GM10248 (cell line): Measurements from ENCODE around the gene THRAP3.
"Not testable (repeated sequence)": the region's sequence is repeated elsewhere in the genome, so short reads cannot be mapped to it uniquely, and the experiment has no call there.

Experiments
- CTCF ChIA-PET: fragments of 300-600 bp; sonication (Branson Sonifier 250); formaldehyde crosslinking; extraction: SDS; loops from one replicate; lab custom pipeline; 2021; ENCODE audit warnings: antibody characterized with exemption; lab: Yijun Ruan, JAX
- POLR2A ChIA-PET: fragments of 350-650 bp; sonication (Branson Sonifier 250); formaldehyde crosslinking; extraction: SDS; loops from one replicate; lab custom pipeline; 2020; ENCODE audit warnings: antibody characterized with exemption; lab: Yijun Ruan, JAX
- DNase-seq: peaks from one replicate; pipeline ENCODE4 v3.0.0; 2012; ENCODE audit errors: extremely low spot score
- TF ChIP-seq, protein P1 (sequence below): IDR thresholded peaks from 2 replicates; pipeline ENCODE4 v1.5.1; 2012; ENCODE audit warnings: mild to moderate bottlenecking, low read depth; ENCODE audit errors: extremely low read depth, missing control alignments, control extremely low read depth

The THRAP3 gene

DNA sequence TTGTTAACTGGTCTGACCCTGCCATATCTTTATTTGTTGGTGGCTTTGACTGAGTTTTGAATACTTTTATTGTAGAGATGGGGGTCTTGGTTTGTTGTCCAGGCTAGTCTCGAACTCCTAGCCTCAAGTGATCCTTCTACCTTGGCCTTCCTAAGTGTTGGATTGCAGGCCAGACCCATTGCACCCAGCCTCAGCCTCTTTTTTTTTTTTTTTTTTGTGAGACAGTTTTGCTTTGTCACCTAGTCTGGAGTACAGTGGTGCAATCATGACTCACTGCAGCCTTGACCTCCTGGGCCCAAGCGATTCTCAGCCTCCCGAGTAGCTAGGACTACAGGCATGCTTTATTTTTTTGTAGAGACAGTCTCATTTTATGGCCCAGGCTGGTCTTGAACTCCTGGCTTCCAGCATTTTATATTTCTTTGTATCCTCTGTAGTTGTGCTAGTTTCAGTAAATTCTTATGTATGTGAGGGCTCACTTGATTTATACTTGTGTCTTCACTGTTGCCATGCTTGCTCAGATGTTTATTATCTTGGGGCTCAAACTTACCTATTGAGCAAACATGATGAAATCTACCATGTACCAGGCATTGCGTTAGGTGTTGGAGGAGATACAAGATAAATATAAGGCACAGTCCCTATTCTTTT is 24.1 kb downstream of the THRAP3 start:
- TF ChIP-seq, protein P1, sequence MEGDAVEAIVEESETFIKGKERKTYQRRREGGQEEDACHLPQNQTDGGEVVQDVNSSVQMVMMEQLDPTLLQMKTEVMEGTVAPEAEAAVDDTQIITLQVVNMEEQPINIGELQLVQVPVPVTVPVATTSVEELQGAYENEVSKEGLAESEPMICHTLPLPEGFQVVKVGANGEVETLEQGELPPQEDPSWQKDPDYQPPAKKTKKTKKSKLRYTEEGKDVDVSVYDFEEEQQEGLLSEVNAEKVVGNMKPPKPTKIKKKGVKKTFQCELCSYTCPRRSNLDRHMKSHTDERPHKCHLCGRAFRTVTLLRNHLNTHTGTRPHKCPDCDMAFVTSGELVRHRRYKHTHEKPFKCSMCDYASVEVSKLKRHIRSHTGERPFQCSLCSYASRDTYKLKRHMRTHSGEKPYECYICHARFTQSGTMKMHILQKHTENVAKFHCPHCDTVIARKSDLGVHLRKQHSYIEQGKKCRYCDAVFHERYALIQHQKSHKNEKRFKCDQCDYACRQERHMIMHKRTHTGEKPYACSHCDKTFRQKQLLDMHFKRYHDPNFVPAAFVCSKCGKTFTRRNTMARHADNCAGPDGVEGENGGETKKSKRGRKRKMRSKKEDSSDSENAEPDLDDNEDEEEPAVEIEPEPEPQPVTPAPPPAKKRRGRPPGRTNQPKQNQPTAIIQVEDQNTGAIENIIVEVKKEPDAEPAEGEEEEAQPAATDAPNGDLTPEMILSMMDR, result no peak
- CTCF ChIA-PET, result interaction anchor here (1.0 kb wide), 1 partner anchor 15 kb away, joined by 4 read pairs; no protein-coding TSS in a partner anchor
- POLR2A ChIA-PET, result interaction anchor here (0.7 kb wide), 1 partner anchor 23 kb away, joined by 4 read pairs; no protein-coding TSS in a partner anchor
- DNase-seq, result no peak

GRCh38 chr1:36251794-36252481 is 27.7 kb downstream of the THRAP3 start:
- ChIA-PET POLR2A (no interaction called here), CTCF (interaction anchor here (1.0 to 1.6 kb wide), 3 partner anchors 18 to 102 kb away, joined by 3 to 4 read pairs (median 3); partner anchors contain the start of gene TRAPPC3)
- DNase-seq, result no peak
- TF ChIP-seq, protein P1, result no peak

DNA sequence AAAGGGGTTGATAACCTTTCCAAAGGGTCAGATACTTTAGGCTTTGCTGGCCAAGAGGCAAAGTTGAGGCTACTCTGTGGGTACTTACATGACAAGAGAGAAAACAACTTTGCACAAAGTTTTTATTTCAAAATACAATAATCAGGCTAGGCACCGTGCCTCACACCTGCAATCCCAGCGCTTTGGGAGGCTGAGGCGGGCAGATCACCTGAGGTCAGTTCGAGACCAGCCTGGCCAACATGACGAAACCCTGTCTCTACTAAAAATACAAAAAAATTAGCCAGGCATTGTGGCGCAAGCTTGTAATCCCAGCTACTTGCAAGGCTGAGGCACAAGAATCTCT is 28.2 kb downstream of the THRAP3 start:
- CTCF ChIA-PET, POLR2A ChIA-PET, DNase-seq: not testable (repeated sequence)

- no peak for DNase-seq
- POLR2A ChIA-PET, result interaction anchor here (0.5 to 0.6 kb wide), 2 partner anchors 16 to 24 kb away, joined by 3 to 5 read pairs; no protein-coding TSS in a partner anchor
- CTCF ChIA-PET, result interaction anchor here (0.6 to 2.3 kb wide), 3 partner anchors 17 to 32 kb away, joined by 3 to 9 read pairs (median 3); no protein-coding TSS in a partner anchor
- TF ChIP-seq, protein P1, result no peak
Observed at GRCh38 chr1:36253161-36253862, 29.1 kb downstream of the THRAP3 start.

DNA sequence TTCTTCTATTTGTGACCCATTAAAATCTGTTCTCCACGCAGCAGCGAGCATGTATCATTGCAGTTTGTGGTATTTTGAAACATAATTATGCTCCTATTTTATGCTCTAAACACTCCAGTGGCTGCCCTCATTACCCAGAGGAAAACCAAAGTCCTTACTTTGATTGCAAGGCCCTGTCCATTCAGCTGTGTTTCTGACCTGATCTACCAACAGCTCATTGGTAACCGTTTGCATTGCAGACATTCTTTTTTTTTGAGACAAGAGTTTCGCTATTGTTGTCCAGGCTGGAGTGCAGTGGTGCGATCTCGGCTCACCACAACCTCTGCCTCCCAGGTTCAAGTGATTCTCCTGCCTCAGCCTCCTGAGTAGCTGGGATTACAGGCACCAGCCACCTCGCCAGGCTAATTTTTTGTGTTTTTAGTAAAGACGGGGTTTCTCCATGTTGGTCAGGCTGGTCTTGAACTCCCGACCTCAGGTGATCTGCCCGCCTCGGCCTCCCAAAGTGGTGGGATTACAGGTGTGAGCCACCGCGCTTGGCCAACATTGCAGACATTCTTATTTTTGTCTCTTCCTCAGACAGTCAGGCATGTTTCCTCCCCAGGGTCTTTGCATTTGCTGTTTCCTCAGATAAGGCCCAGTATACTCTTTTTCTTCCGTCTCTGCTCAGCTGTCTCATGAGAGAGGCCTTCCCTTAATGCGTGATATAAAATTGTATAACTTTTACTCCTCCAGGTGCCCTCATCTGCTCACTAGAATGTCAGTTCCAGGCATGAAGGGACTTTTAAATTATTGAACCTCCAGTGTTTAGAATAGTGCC is 32.5 kb downstream of the THRAP3 start:
- POLR2A ChIA-PET, result no interaction called here
- DNase-seq, result peak; percentile 31
- TF ChIP-seq, protein P1, result no peak
- CTCF ChIA-PET, result interaction anchor here (1.0 to 1.5 kb wide), 4 partner anchors 11 to 108 kb away, joined by 3 to 4 read pairs (median 3); partner anchors contain the start of gene TRAPPC3

DNA sequence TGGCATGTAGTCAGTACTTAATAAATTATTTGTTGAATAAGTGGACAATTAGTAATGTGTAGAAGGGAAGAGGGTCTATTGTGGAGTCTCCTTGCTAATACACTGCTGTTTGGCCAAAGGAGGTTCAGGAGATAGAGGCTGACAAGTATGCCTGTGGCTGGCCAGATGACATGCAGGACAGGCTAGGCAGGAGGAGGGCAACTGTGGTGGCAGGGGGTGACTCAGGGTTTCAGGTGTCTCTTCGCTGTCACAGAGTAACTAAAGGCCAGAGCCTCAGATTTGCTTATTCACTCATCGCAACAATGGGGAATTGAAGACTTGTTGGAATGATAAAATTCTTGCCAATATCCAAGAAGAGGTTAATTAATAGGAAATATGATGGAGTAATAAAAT is 33.1 kb downstream of the THRAP3 start:
- TF ChIP-seq, protein P1, result no peak
- ChIA-PET POLR2A (no interaction called here), CTCF (interaction anchor here (1.5 kb wide), 1 partner anchor 28 kb away, joined by 4 read pairs; no protein-coding TSS in a partner anchor)
- peak; percentile 47 for DNase-seq
